PC-3 (cell line): ENCODE results near the gene IST1. TPM values are rescaled to one million over a fixed set of nuclear protein-coding genes. Genes with fewer than 3 reads are reported as not detected.

Experiments used
- ATAC-seq: fragments of 200-7000 bp; cut with Tn5 transposase; 2 replicates; pipeline ENCODE4 v1.9.1; 2020; ENCODE audit warnings: mild to moderate bottlenecking, moderate library complexity
- BruUV-seq: library from RNA; stranded (reverse); fragments of 400-500 nt; replicated peaks from 2 replicates; lab custom pipeline; 2021; lab: Mats Ljungman, UMichigan
- CTCF ChIA-PET: fragments of 300-600 bp; sonication (Branson Sonifier 250); formaldehyde crosslinking; loops from one replicate; lab custom pipeline; 2022; ENCODE audit warnings: antibody characterized with exemption; lab: Charles Lee
- POLR2A ChIA-PET: fragments of 300-600 bp; sonication (Branson Sonifier 250); formaldehyde crosslinking; loops from one replicate; lab custom pipeline; 2022; ENCODE audit warnings: antibody characterized with exemption; ENCODE audit not compliant: unreplicated experiment; lab: Charles Lee
- DNase-seq: peaks from one replicate; pipeline ENCODE4 v3.0.0-alpha.2; 2015
- H2AFZ ChIP-seq: fragments of 300-600 bp; sonication (generic); 2 replicates; pipeline ENCODE4 v1.6.0; 2016; ENCODE audit warnings: antibody characterized with exemption, low read length
- H3F3A ChIP-seq: fragments of 300-600 bp; sonication (generic); one replicate; pipeline ENCODE4 v1.6.0; 2017; ENCODE audit warnings: antibody characterized with exemption, low read length, control low read depth, mild to moderate bottlenecking; ENCODE audit not compliant: unreplicated experiment
- H3K27ac ChIP-seq: fragments of 300-600 bp; sonication (generic); 2 replicates; pipeline ENCODE4 v1.5.1; 2016; ENCODE audit warnings: mild to moderate bottlenecking, low read length
- H3K27me3 ChIP-seq: fragments of 300-600 bp; sonication (generic); 2 replicates; pipeline ENCODE4 v1.6.1; 2016; ENCODE audit warnings: low read length, mixed read lengths
- H3K36me3 ChIP-seq: fragments of 300-600 bp; sonication (generic); 2 replicates; pipeline ENCODE4 v1.6.1; 2016; ENCODE audit warnings: low read depth, mixed run types, low read length, mixed read lengths
- H3K4me1 ChIP-seq: fragments of 300-600 bp; sonication (generic); 2 replicates; pipeline ENCODE4 v1.5.1; 2016; ENCODE audit warnings: low read length; ENCODE audit not compliant: insufficient read depth
- H3K4me2 ChIP-seq: fragments of 300-600 bp; sonication (generic); 2 replicates; pipeline ENCODE4 v1.6.0; 2016; ENCODE audit warnings: low read length
- H3K4me3 ChIP-seq: fragments of 300-600 bp; sonication (generic); 2 replicates; pipeline ENCODE4 v1.5.1; 2016; ENCODE audit warnings: mild to moderate bottlenecking, low read length, mixed read lengths
- H3K79me2 ChIP-seq: fragments of 300-600 bp; sonication (generic); 2 replicates; pipeline ENCODE4 v1.6.1; 2017; ENCODE audit warnings: low read length, mixed read lengths
- H3K9ac ChIP-seq: fragments of 300-600 bp; sonication (generic); 2 replicates; pipeline ENCODE4 v1.6.0; 2016; ENCODE audit warnings: mild to moderate bottlenecking, low read length
- H3K9me2 ChIP-seq: fragments of 300-600 bp; sonication (generic); replicated peaks from 2 replicates; pipeline ENCODE4 v1.6.1; 2016; ENCODE audit warnings: mixed run types, low read length, mixed read lengths
- H3K9me3 ChIP-seq: fragments of 300-600 bp; sonication (generic); 2 replicates; pipeline ENCODE4 v1.6.1; 2016; ENCODE audit warnings: low read length, mixed read lengths
- H4K20me1 ChIP-seq: fragments of 300-600 bp; sonication (generic); 2 replicates; pipeline ENCODE4 v1.6.1; 2016; ENCODE audit warnings: low read length, mixed read lengths
- EZH2 ChIP-seq: fragments of 300-600 bp; sonication (generic); IDR thresholded peaks from one replicate; pipeline ENCODE4 v1.6.1; 2017; ENCODE audit warnings: antibody characterized with exemption, mild to moderate bottlenecking, low read length; ENCODE audit not compliant: unreplicated experiment
- EZH2phosphoT487 ChIP-seq: fragments of 300-600 bp; sonication (generic); IDR thresholded peaks from 2 replicates; pipeline ENCODE4 v1.6.1; 2018; ENCODE audit warnings: mild to moderate bottlenecking, antibody characterized with exemption, low read length, borderline replicate concordance
- intact Hi-C: fragments of 100-400 bp; cut with micrococcal nuclease; formaldehyde crosslinking; loops from 2 replicates; pipeline ENCODE4 v1.9.0; 2023
- total RNA-seq: library from RNA; depleted of rRNA; stranded (reverse); fragments of >200 nt; gene quantifications from 2 replicates; pipeline ENCODE4 v1.2.3, GENCODE V29; 2014
- TF ChIP-seq, protein P1 (sequence below): fragments of 300-600 bp; sonication (generic); conservative IDR thresholded peaks from 2 replicates; pipeline ENCODE4 v1.5.1; 2017; ENCODE audit warnings: antibody characterized with exemption, low read depth, mild to moderate bottlenecking, low read length

IST1 gene
- total RNA-seq, 1 experiment from 2014 or later: 86.4 TPM

DNA sequence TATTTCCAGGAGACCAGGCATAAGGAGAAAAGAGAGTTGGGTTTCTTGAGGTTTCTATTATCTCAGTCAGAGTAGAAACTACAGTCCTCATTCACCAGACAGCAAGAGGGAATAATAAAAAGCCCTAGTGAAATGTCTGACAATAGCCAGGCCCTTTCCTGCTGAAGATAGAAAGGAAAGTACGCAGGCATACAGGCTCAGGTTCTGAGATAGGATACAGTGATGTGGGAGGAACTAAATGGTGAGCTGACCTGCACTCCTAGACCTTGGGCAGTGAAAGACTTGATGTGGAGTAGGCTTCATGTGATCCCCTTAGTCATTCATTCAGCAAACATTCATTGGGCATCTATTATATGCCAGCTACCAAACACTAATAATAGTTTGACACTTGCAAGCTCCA is 26.2 kb upstream of the IST1 start:
- H3K27me3 ChIP-seq: no peaks in the 10 kb centered on the region
- H3K4me2 ChIP-seq: no peak overlapping the region
- TF ChIP-seq EZH2phosphoT487: no peak
- no peak for TF ChIP-seq EZH2
- TF ChIP-seq, protein P1, sequence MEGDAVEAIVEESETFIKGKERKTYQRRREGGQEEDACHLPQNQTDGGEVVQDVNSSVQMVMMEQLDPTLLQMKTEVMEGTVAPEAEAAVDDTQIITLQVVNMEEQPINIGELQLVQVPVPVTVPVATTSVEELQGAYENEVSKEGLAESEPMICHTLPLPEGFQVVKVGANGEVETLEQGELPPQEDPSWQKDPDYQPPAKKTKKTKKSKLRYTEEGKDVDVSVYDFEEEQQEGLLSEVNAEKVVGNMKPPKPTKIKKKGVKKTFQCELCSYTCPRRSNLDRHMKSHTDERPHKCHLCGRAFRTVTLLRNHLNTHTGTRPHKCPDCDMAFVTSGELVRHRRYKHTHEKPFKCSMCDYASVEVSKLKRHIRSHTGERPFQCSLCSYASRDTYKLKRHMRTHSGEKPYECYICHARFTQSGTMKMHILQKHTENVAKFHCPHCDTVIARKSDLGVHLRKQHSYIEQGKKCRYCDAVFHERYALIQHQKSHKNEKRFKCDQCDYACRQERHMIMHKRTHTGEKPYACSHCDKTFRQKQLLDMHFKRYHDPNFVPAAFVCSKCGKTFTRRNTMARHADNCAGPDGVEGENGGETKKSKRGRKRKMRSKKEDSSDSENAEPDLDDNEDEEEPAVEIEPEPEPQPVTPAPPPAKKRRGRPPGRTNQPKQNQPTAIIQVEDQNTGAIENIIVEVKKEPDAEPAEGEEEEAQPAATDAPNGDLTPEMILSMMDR: no peak
- no peaks in the 10 kb centered on the region for H3K9me3 ChIP-seq
- no peak overlapping the region for H3K9ac ChIP-seq
- intact Hi-C loops: no loop called here
- no peak overlapping the region for H2AFZ ChIP-seq
- no peak overlapping the region for H3K4me3 ChIP-seq
- H3K36me3 ChIP-seq: no peaks in the 10 kb centered on the region
- no TSS peak for BruUV-seq
- H3F3A ChIP-seq: no peaks in the 10 kb centered on the region
- CTCF ChIA-PET: no interaction called here
- H3K9me2 ChIP-seq: no peaks in the 10 kb centered on the region
- H3K79me2 ChIP-seq: no peaks in the 10 kb centered on the region
- ATAC-seq (no peak), DNase-seq (no peak)
- POLR2A ChIA-PET: no interaction called here
- H3K4me1 ChIP-seq: no peaks in the 10 kb centered on the region
- no peak overlapping the region for H3K27ac ChIP-seq
- no peaks in the 10 kb centered on the region for H4K20me1 ChIP-seq

DNA sequence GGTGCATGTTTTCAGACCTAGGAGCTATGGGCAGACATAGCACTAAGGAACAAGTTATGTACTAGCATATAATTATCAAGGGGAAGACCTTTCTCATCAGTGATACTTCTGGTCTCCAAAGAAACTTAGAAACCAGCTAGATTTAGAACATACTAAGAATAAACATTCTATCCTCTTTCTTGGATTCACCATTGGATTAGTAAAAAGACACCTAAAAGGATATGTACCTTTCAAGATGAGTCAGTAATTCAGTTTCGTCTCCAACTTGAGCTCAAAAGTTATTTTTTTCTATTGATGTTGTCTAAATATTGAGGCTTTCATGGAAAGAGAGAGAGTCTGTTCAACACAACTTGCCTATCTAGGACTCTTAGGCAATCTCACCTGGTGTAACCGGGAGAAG is 24.5 kb upstream of the IST1 start:
- no peaks in the 10 kb centered on the region for H4K20me1 ChIP-seq
- H3K9ac ChIP-seq: no peak overlapping the region
- no peaks in the 10 kb centered on the region for H3K9me2 ChIP-seq
- ATAC-seq (no peak), DNase-seq (no peak)
- ChIA-PET POLR2A (no interaction called here), CTCF (no interaction called here)
- BruUV-seq: no TSS peak
- intact Hi-C loops: no loop called here
- no peak overlapping the region for H3K4me2 ChIP-seq
- no peak overlapping the region for H3K4me3 ChIP-seq
- H3K4me1 ChIP-seq: no peaks in the 10 kb centered on the region
- H2AFZ ChIP-seq: no peak overlapping the region
- no peaks in the 10 kb centered on the region for H3F3A ChIP-seq
- H3K79me2 ChIP-seq: no peaks in the 10 kb centered on the region
- no peaks in the 10 kb centered on the region for H3K9me3 ChIP-seq
- H3K27ac ChIP-seq: no peak overlapping the region
- H3K27me3 ChIP-seq: no peaks in the 10 kb centered on the region
- no peaks in the 10 kb centered on the region for H3K36me3 ChIP-seq
- no peak for TF ChIP-seq EZH2
- no peak for TF ChIP-seq EZH2phosphoT487
- TF ChIP-seq, protein P1: no peak

DNA sequence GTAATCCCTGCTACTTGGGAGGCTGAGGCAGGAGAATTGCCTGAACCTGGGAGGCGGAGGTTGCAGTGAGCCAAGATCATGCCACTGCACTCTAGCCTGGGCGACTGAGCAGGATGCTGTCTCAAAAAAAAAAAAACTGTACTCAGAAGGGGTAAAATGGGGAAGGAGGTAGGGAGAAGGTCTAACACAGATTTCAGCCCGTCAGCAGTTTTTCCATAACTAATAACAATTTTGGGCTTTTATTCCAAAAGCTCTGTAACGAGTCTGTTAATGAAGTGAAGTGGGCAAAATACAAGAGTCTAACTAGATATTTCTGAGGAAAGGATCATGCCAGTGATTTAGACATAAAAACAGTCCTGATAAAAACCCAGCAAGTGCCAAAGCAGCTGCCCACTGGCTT is 22.1 kb upstream of the IST1 start:
- no peaks in the 10 kb centered on the region for H3F3A ChIP-seq
- H3K27ac ChIP-seq: no peak overlapping the region
- BruUV-seq: no TSS peak
- H3K27me3 ChIP-seq: no peaks in the 10 kb centered on the region
- no peak overlapping the region for H3K4me2 ChIP-seq
- no peak overlapping the region for H2AFZ ChIP-seq
- CTCF ChIA-PET: no interaction called here
- no peak overlapping the region for H3K9ac ChIP-seq
- no peaks in the 10 kb centered on the region for H3K9me2 ChIP-seq
- POLR2A ChIA-PET: no interaction called here
- H3K36me3 ChIP-seq: no peaks in the 10 kb centered on the region
- TF ChIP-seq, protein P1: no peak
- TF ChIP-seq EZH2phosphoT487: no peak
- no peak for TF ChIP-seq EZH2
- H3K4me3 ChIP-seq: no peak overlapping the region
- DNase-seq (no peak), ATAC-seq (no peak)
- no peaks in the 10 kb centered on the region for H3K79me2 ChIP-seq
- no peaks in the 10 kb centered on the region for H3K9me3 ChIP-seq
- no peaks in the 10 kb centered on the region for H3K4me1 ChIP-seq
- intact Hi-C loops: no loop called here
- H4K20me1 ChIP-seq: no peaks in the 10 kb centered on the region
